ENCODE data around the gene STT3B. TPM values are rescaled to one million over a fixed set of nuclear protein-coding genes. Genes with fewer than 3 reads are reported as not detected.

STT3B gene
- total RNA-seq, 1 donor from 2014 or later = 66.1 TPM

GRCh38 chr3:31533169-31534064 is 692 bp downstream of the STT3B start:
- DNase-seq (no peak), ATAC-seq (ENCODE audit: low read depth) (peak; percentile 0)
- Mint-ChIP-seq H3K4me1 (peaks cover 44% of the 10 kb centered on the region), H3K9me3 (no peaks in the 10 kb centered on the region), H3K27me3 (no peaks in the 10 kb centered on the region), H3K4me3 (peak overlapping the region; percentile 96), H3K36me3 (ENCODE audit: low read depth) (peaks cover 10% of the 10 kb centered on the region), H3K27ac (peak overlapping the region; percentile 85)
- no peak for TF ChIP-seq CTCF (IDR thresholded peaks at IDR 0.05)
- CTCF ChIA-PET = interaction anchor here (0.6 kb wide), 1 partner anchor 59 kb away, joined by 3 read pairs; no protein-coding TSS in a partner anchor
- intact Hi-C loops (cut with micrococcal nuclease) = loop anchor here (1.0 to 10.0 kb wide), 11 partner anchors 8 to 1581 kb away; partner anchors contain the start of genes CMTM6, CRTAP, GLB1 and OSBPL10
- POLR2A ChIA-PET = interaction anchor here (0.6 to 2.2 kb wide), 31 partner anchors 9 to 1580 kb away, joined by 3 to 15 read pairs (median 4); partner anchors contain the start of genes CMTM6, CMTM7, CRTAP and DYNC1LI1

DNA sequence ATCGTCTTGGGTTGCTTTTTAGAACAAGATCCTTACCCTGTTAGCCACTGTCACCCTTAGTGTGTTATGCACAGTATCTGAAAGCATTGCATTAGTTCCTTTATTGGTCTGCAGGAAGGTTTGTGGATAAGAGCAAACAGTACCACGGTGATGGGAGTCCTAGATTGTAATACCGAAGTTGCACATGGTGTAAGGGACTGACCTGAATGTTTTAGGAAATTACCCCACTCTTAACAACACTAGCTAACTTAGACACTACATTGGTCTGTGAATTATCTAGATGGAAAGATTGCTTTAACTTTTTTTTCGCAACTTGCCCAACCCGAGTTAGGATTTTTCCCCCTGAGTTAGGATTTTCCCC is 1.3 kb downstream of the STT3B start:
- H3K4me1 Mint-ChIP-seq = peaks cover 51% of the 10 kb centered on the region
- intact Hi-C loops (cut with micrococcal nuclease) = loop anchor here (5.0 to 10.0 kb wide), 7 partner anchors 398 to 1563 kb away; partner anchors contain the start of genes CMTM6, GLB1, OSBPL10 and TMPPE
- H3K4me3 Mint-ChIP-seq = peak overlapping the region; percentile 96
- CTCF ChIA-PET = no interaction called here
- POLR2A ChIA-PET = interaction anchor here (0.7 to 2.2 kb wide), 6 partner anchors 8 to 269 kb away, joined by 3 to 15 read pairs (median 9); no protein-coding TSS in a partner anchor
- no peaks in the 10 kb centered on the region for H3K9me3 Mint-ChIP-seq
- no peaks in the 10 kb centered on the region for H3K27me3 Mint-ChIP-seq
- H3K36me3 Mint-ChIP-seq (ENCODE audit: low read depth) = peaks cover 10% of the 10 kb centered on the region
- H3K27ac Mint-ChIP-seq = peak overlapping the region; percentile 85
- ATAC-seq (ENCODE audit: low read depth) (no peak), DNase-seq (no peak)
- no peak for TF ChIP-seq CTCF (IDR thresholded peaks at IDR 0.05)

GRCh38 chr3:31536497-31536896 is 3.8 kb downstream of the STT3B start:
- no peak for TF ChIP-seq CTCF (IDR thresholded peaks at IDR 0.05)
- no peaks in the 10 kb centered on the region for H3K9me3 Mint-ChIP-seq
- peak overlapping the region; percentile 56 for H3K27ac Mint-ChIP-seq
- peak overlapping the region; percentile 58 for H3K4me3 Mint-ChIP-seq
- no peaks in the 10 kb centered on the region for H3K27me3 Mint-ChIP-seq
- intact Hi-C loops (cut with micrococcal nuclease) = loop anchor here (10.0 kb wide), 3 partner anchors 448 to 1062 kb away; partner anchors contain the start of genes OSBPL10 and ZNF860
- peaks cover 13% of the 10 kb centered on the region for H3K36me3 Mint-ChIP-seq (ENCODE audit: low read depth)
- ATAC-seq (ENCODE audit: low read depth) (no peak), DNase-seq (no peak)
- CTCF ChIA-PET = no interaction called here
- H3K4me1 Mint-ChIP-seq = peaks cover 69% of the 10 kb centered on the region
- POLR2A ChIA-PET = interaction anchor here (0.9 kb wide), 1 partner anchor 9 kb away, joined by 3 read pairs; no protein-coding TSS in a partner anchor

- no peak for ATAC-seq (ENCODE audit: low read depth)
- H3K27ac Mint-ChIP-seq = no peak overlapping the region
- TF ChIP-seq CTCF (IDR thresholded peaks at IDR 0.05) = no peak
- intact Hi-C loops (cut with micrococcal nuclease) = loop anchor here (10.0 kb wide), 3 partner anchors 446 to 1064 kb away; partner anchors contain the start of genes OSBPL10 and ZNF860
- H3K4me1 Mint-ChIP-seq = peaks cover 83% of the 10 kb centered on the region
- CTCF ChIA-PET = no interaction called here
- no peak overlapping the region for H3K4me3 Mint-ChIP-seq
- H3K27me3 Mint-ChIP-seq = no peaks in the 10 kb centered on the region
- no peak for DNase-seq
- POLR2A ChIA-PET = no interaction called here
- H3K36me3 Mint-ChIP-seq (ENCODE audit: low read depth) = peaks cover 11% of the 10 kb centered on the region
- no peaks in the 10 kb centered on the region for H3K9me3 Mint-ChIP-seq
Measured at GRCh38 chr3:31538801-31539200, 6.1 kb downstream of the STT3B start.

GRCh38 chr3:31539275-31539674 is 6.5 kb downstream of the STT3B start:
- CTCF ChIA-PET = interaction anchor here (1.1 kb wide), 1 partner anchor 11 kb away, joined by 4 read pairs; no protein-coding TSS in a partner anchor
- Mint-ChIP-seq H3K4me3 (no peak overlapping the region), H3K4me1 (peaks cover 84% of the 10 kb centered on the region), H3K36me3 (ENCODE audit: low read depth) (peaks cover 11% of the 10 kb centered on the region), H3K27me3 (no peaks in the 10 kb centered on the region), H3K9me3 (no peaks in the 10 kb centered on the region), H3K27ac (peak overlapping the region; percentile 46)
- intact Hi-C loops (cut with micrococcal nuclease) = loop anchor here (10.0 kb wide), 3 partner anchors 446 to 1064 kb away; partner anchors contain the start of genes OSBPL10 and ZNF860
- POLR2A ChIA-PET = no interaction called here
- TF ChIP-seq CTCF (IDR thresholded peaks at IDR 0.05) = no peak
- DNase-seq (no peak), ATAC-seq (ENCODE audit: low read depth) (no peak)

All from activated B cell treated with CpG ODN at 0.5 μM for 24 hours (primary cell).